Prostate gland (tissue), 2 donors: Measurements from ENCODE around the gene LMBR1. TPM values are rescaled to one million over a fixed set of nuclear protein-coding genes. Genes with fewer than 3 reads are reported as not detected.
"Not testable (repeated sequence)": the region's sequence is repeated elsewhere in the genome, so short reads cannot be mapped to it uniquely, and the experiment has no call there.

ENCODE experiments used
- DNase-seq: peaks from one replicate; pipeline ENCODE4 v3.0.0-alpha.2; 2019; ENCODE audit warnings: low spot score
- H3K27ac ChIP-seq, 2 donors: fragments of 200-600 bp; sonication (generic); 2 replicates each; pipeline ENCODE4 v1.5.1; 2017 to 2019
- H3K27me3 ChIP-seq: fragments of 200-600 bp; sonication (generic); replicated peaks from 2 replicates; pipeline ENCODE4 v1.5.1; 2019; ENCODE audit not compliant: insufficient read depth
- H3K36me3 ChIP-seq, 2 donors: fragments of 200-600 bp; sonication (generic); 1 replicate in 1 of 2; 2 replicates in 1 of 2; pipeline versions ENCODE4 v1.5.1 to v1.8.1; 2017 to 2019
- H3K4me1 ChIP-seq: fragments of 200-600 bp; sonication (generic); replicated peaks from 2 replicates; pipeline ENCODE4 v1.5.1; 2019
- H3K4me3 ChIP-seq, 2 donors: fragments of 200-600 bp; sonication (generic); 2 replicates each; pipeline ENCODE4 v1.5.1; 2017 to 2019
- H3K9me3 ChIP-seq: fragments of 200-600 bp; sonication (generic); 2 replicates; pipeline ENCODE4 v1.5.1; 2017
- CTCF ChIP-seq, 4 experiments: fragments of 200-600 bp in 2 of 4; fragments of 450-650 bp in 2 of 4; sonication (generic) in 2 of 4; IDR thresholded peaks; 1 replicate in 3 of 4; 2 replicates in 1 of 4; pipeline ENCODE4 v1.5.1; 2016 to 2019; ENCODE audit warnings: antibody characterized with exemption in 4 of 4, mild to moderate bottlenecking in 2 of 4, moderate library complexity in 2 of 4
- POLR2A ChIP-seq: fragments of 450-650 bp; IDR thresholded peaks from one replicate; pipeline ENCODE4 v1.6.1; 2016; ENCODE audit warnings: antibody characterized with exemption, mild to moderate bottlenecking
- POLR2AphosphoS5 ChIP-seq: sonication (generic); formaldehyde crosslinking; IDR thresholded peaks from one replicate; pipeline ENCODE4 v1.6.1; 2017; ENCODE audit warnings: antibody characterized with exemption
- WGBS: methylation state at CpG from one replicate; pipeline ENCODE4 v1.1.5; 2018; 5-methylcytosine and 5-hydroxymethylcytosine counted together
- intact Hi-C: fragments of 100-400 bp; cut with DNase I; formaldehyde crosslinking; loops from one replicate; pipeline ENCODE4 v1.14.2; 2022
- total RNA-seq, 2 donors: library from RNA; depleted of rRNA; stranded (reverse); fragments of >200 nt; gene quantifications; one replicate each; pipeline ENCODE4 v1.1.0, GENCODE V29; 2016

LMBR1 gene
- total RNA-seq, 2 donors from 2014 or later, result 44.7 to 168 TPM

GRCh38 chr7:156918635-156919034, 25.7 kb upstream of the LMBR1 start:
- Histone ChIP-seq H3K4me3 (no peak overlapping the region), H3K27ac (no peak overlapping the region), H3K27me3 (no peaks in the 10 kb centered on the region), H3K4me1 (no peaks in the 10 kb centered on the region), H3K9me3 (no peaks in the 10 kb centered on the region), H3K36me3 (no peaks in the 10 kb centered on the region)
- 67% methylated on average over 1 of the region's 1 CpG for WGBS
- no peak for TF ChIP-seq POLR2AphosphoS5
- TF ChIP-seq POLR2A, result no peak
- no peak for TF ChIP-seq CTCF (IDR thresholded peaks at IDR 0.05)
- DNase-seq, result no peak
- intact Hi-C loops, result no loop called here

DNA sequence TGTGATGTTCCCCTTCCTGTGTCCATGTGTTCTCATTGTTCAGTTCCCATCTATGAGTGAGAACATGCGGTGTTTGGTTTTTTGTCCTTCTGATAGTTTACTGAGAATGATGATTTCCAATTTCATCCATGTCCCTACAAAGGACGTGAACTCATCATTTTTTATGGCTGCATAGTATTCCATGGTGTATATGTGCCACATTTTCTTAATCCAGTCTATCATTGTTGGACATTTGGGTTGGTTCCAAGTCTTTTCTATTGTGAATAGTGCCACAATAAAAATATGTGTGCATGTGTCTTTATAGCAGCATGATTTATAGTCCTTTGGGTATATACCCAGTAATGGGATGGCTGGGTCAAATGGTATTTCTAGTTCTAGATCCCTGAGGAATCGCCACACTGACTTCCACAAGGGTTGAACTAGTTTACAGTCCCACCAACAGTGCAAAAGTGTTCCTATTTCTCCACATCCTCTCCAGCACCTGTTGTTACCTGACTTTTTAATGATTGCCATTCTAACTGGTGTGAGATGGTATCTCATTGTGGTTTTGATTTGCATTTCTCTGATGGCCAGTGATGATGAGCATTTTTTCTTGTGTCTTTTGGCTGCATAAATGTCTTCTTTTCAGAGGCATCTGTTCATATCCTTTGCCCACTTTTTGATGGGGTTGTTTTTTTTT, 16.7 kb upstream of the LMBR1 start:
- DNase-seq, H3K27ac ChIP-seq, H3K4me3 ChIP-seq, H3K9me3 ChIP-seq, H3K27me3 ChIP-seq, H3K36me3 ChIP-seq, H3K4me1 ChIP-seq, intact Hi-C loops: not testable (repeated sequence)
- WGBS, result 82% methylated on average over 3 of the region's 3 CpGs

DNA sequence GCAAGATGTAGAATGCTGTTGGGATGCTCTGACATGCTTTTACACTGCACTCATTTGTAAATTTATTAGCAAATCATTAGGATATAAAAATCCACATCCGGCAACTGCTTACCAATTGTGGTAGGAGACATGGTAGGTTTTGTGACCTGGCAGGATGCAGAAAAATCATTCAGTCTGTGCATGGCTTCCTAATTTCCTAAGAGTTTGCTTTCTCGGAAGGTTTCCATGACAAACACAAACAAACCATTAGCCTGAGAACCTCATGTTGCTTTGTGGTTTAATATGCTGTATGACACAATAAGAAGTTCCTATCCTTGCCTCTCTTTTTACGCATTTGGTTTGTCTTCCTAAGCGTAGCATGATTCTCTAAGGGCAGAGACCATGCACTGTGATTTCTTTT, 14.7 kb upstream of the LMBR1 start:
- Histone ChIP-seq H3K36me3 (no peaks in the 10 kb centered on the region), H3K27me3 (no peaks in the 10 kb centered on the region), H3K4me3 (no peak overlapping the region), H3K9me3 (no peaks in the 10 kb centered on the region), H3K27ac (no peak overlapping the region), H3K4me1 (no peaks in the 10 kb centered on the region)
- TF ChIP-seq POLR2A, result no peak
- no peak for TF ChIP-seq POLR2AphosphoS5
- no peak for TF ChIP-seq CTCF (IDR thresholded peaks at IDR 0.05)
- 43% methylated on average over 4 of the region's 4 CpGs for WGBS
- no peak for DNase-seq
- intact Hi-C loops, result no loop called here

GRCh38 chr7:156906200-156906649, 13.2 kb upstream of the LMBR1 start:
- Histone ChIP-seq H3K4me3 (no peak overlapping the region), H3K4me1 (no peaks in the 10 kb centered on the region), H3K36me3 (no peaks in the 10 kb centered on the region), H3K9me3 (no peaks in the 10 kb centered on the region), H3K27ac (no peak overlapping the region), H3K27me3 (no peaks in the 10 kb centered on the region)
- TF ChIP-seq POLR2AphosphoS5 (no peak), POLR2A (no peak), CTCF (IDR thresholded peaks at IDR 0.05) (no peak)
- no peak for DNase-seq
- intact Hi-C loops, result no loop called here
- WGBS, result 75% methylated on average over 4 of the region's 4 CpGs

- DNase-seq, result peak; percentile 87
- intact Hi-C loops, result no loop called here
- TF ChIP-seq POLR2AphosphoS5 (peak; percentile 94), CTCF (IDR thresholded peaks at IDR 0.05) (no peak)
Observed at GRCh38 chr7:156903232-156903909, 10.4 kb upstream of the LMBR1 start.

GRCh38 chr7:156900093-156900492, 7.1 kb upstream of the LMBR1 start:
- H3K36me3 ChIP-seq, H3K4me3 ChIP-seq, H3K27ac ChIP-seq, DNase-seq, H3K9me3 ChIP-seq, intact Hi-C loops, H3K27me3 ChIP-seq, H3K4me1 ChIP-seq: not testable (repeated sequence)
- 82% methylated on average over 9 of the region's 9 CpGs for WGBS

More at GRCh38 chr7:156903232-156903909, 10.4 kb upstream of the LMBR1 start:
- 13% methylated on average over 10 of the region's 10 CpGs for WGBS
- Histone ChIP-seq H3K4me1 (no peaks in the 10 kb centered on the region), H3K27ac (peak overlapping the region; percentile 58 to 68), H3K4me3 (no peak overlapping the region), H3K9me3 (no peaks in the 10 kb centered on the region), H3K27me3 (no peaks in the 10 kb centered on the region), H3K36me3 (no peaks in the 10 kb centered on the region)
